Mesenchymal stem cell (in vitro differentiated cells and primary cell): ENCODE results near the gene TNNC1.

Experiments
- DNase-seq: peaks from one replicate; pipeline ENCODE4 v3.0.0-alpha.2; 2013
- H2AFZ ChIP-seq: one replicate; pipeline ENCODE4 v1.6.1; 2013; ENCODE audit warnings: low read depth, mild to moderate bottlenecking, control low read depth, inconsistent platforms, low read length, moderate library complexity
- H2AK5ac ChIP-seq: 2 replicates; pipeline ENCODE4 v1.6.1; 2013; ENCODE audit warnings: low read length, moderate library complexity, mild to moderate bottlenecking, inconsistent platforms; ENCODE audit not compliant: severe bottlenecking
- H2BK120ac ChIP-seq: one replicate; pipeline ENCODE4 v1.6.1; 2013; ENCODE audit warnings: low read depth, mild to moderate bottlenecking, inconsistent platforms, low read length, moderate library complexity
- H2BK12ac ChIP-seq, 2 experiments: one replicate each; pipeline ENCODE4 v1.6.1; 2013; ENCODE audit warnings: inconsistent platforms in 2 of 2, low read length in 2 of 2, mild to moderate bottlenecking in 2 of 2, moderate library complexity in 2 of 2, control low read depth in 1 of 2
- H2BK15ac ChIP-seq: one replicate; pipeline ENCODE4 v1.6.1; 2013; ENCODE audit warnings: mild to moderate bottlenecking, low read depth, inconsistent platforms; ENCODE audit not compliant: poor library complexity, severe bottlenecking
- H2BK5ac ChIP-seq: 2 replicates; pipeline ENCODE4 v1.6.1; 2013; ENCODE audit warnings: low read depth, mild to moderate bottlenecking, low read length, control low read depth, inconsistent platforms; ENCODE audit not compliant: poor library complexity, severe bottlenecking
- H3K14ac ChIP-seq, 2 experiments: one replicate each; pipeline ENCODE4 v1.6.1; 2013; ENCODE audit warnings: inconsistent platforms in 2 of 2, low read length in 2 of 2, control low read depth in 1 of 2, mild to moderate bottlenecking in 1 of 2, moderate library complexity in 1 of 2
- H3K18ac ChIP-seq, 2 experiments: one replicate each; pipeline ENCODE4 v1.6.1; 2013; ENCODE audit warnings: inconsistent platforms in 2 of 2, low read length in 2 of 2, control low read depth in 1 of 2, low read depth in 1 of 2, mild to moderate bottlenecking in 1 of 2
- H3K23ac ChIP-seq, 2 experiments: one replicate each; pipeline ENCODE4 v1.6.1; 2013; ENCODE audit warnings: inconsistent platforms in 2 of 2, low read length in 2 of 2, mild to moderate bottlenecking in 2 of 2, moderate library complexity in 2 of 2, control low read depth in 1 of 2
- H3K27ac ChIP-seq: 2 replicates; pipeline ENCODE4 v1.5.1; 2013; ENCODE audit warnings: mild to moderate bottlenecking, moderate library complexity, low read length, control low read depth, inconsistent platforms; ENCODE audit not compliant: poor library complexity, severe bottlenecking
- H3K27me3 ChIP-seq, 2 experiments: 2 replicates each; pipeline versions ENCODE4 v1.6.1 to v1.7.0; 2013; ENCODE audit warnings: low read length in 2 of 2, mild to moderate bottlenecking in 2 of 2, moderate library complexity in 2 of 2, control low read depth in 1 of 2, inconsistent platforms in 1 of 2; ENCODE audit not compliant: control insufficient read depth in 1 of 2, insufficient read depth in 1 of 2
- H3K36me3 ChIP-seq, 2 experiments: 2 replicates each; pipeline versions ENCODE4 v1.6.1 to v1.7.0; 2013; ENCODE audit warnings: low read length in 2 of 2, control low read depth in 1 of 2, inconsistent platforms in 1 of 2, low read depth in 1 of 2, mild to moderate bottlenecking in 1 of 2; ENCODE audit not compliant: insufficient read depth in 2 of 2, control insufficient read depth in 1 of 2
- H3K4ac ChIP-seq, 2 experiments: one replicate each; pipeline ENCODE4 v1.6.1; 2013; ENCODE audit warnings: inconsistent platforms in 2 of 2, low read length in 2 of 2, mild to moderate bottlenecking in 2 of 2, moderate library complexity in 2 of 2, control low read depth in 1 of 2, low read depth in 1 of 2
- H3K4me1 ChIP-seq: 2 replicates; pipeline ENCODE4 v1.6.1; 2013; ENCODE audit warnings: low read depth, low read length, control low read depth; ENCODE audit not compliant: control insufficient read depth, insufficient read depth
- H3K4me2 ChIP-seq: 2 replicates; pipeline ENCODE4 v1.6.1; 2013; ENCODE audit warnings: low read length, mild to moderate bottlenecking, inconsistent platforms; ENCODE audit not compliant: poor library complexity, severe bottlenecking
- H3K4me3 ChIP-seq, 2 experiments: 2 replicates each; pipeline versions ENCODE4 v1.5.1 to v1.7.0; 2013; ENCODE audit warnings: low read length in 2 of 2, mild to moderate bottlenecking in 2 of 2, control low read depth in 1 of 2, low read depth in 1 of 2; ENCODE audit not compliant: insufficient read depth in 1 of 2
- H3K79me1 ChIP-seq: replicated peaks from 2 replicates; pipeline ENCODE4 v1.6.1; 2013; ENCODE audit warnings: mild to moderate bottlenecking, control low read depth, low read length, inconsistent platforms; ENCODE audit not compliant: poor library complexity, severe bottlenecking
- H3K9ac ChIP-seq: 2 replicates; pipeline ENCODE4 v1.7.0; 2013; ENCODE audit warnings: mild to moderate bottlenecking, low read length, moderate library complexity
- H3K9me3 ChIP-seq: 2 replicates; pipeline ENCODE4 v1.7.0; 2013; ENCODE audit warnings: mild to moderate bottlenecking, low read length; ENCODE audit not compliant: control insufficient read depth
- H4K8ac ChIP-seq: one replicate; pipeline ENCODE4 v1.6.1; 2013; ENCODE audit warnings: inconsistent platforms, mild to moderate bottlenecking, low read length, moderate library complexity
- H4K91ac ChIP-seq: one replicate; pipeline ENCODE4 v1.6.1; 2013; ENCODE audit warnings: mild to moderate bottlenecking, low read length, inconsistent platforms
- WGBS: methylation state at CpG from one replicate; pipeline ENCODE4 v1.1.7; 2013; ENCODE audit warnings: mixed read lengths; 5-methylcytosine and 5-hydroxymethylcytosine counted together

The TNNC1 gene

DNA sequence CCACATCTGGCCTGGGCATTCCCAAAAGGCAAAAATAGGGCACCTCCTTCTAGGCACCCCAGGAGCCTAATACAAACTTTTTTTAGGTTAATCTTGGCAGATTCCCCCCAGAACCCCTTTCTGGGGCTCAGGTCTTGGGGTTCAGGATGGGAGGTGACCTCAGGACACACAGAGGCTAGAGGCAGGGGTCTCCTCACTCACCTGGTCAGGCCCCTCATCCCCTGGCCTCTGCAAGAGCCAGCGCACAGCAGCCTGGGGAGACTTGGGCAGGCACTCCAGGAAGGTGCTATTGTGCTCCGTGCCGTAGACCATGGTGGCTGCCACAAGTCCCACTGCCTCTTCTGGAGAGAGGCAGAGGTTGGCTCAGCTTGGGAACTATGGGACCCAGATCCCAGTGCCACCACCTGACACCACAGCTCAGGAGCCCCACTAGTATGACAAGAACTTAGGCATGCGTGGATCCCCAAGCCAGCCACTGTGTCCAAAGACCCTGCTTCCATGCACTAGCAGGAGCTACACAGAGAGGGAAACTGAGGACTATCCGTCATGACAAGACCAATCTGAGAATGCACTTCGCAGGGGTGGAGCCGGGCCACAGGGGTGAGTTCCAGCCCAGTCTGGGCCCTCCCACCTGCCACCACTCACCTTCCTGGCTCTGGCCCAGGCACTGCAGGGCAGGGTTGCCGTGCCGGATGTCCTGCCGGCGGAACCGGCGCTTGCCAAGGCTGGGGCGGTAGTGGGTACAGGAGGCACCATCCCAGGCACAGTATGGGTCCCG is 16.3 kb downstream of the TNNC1 start:
- peaks cover 2% of the 10 kb centered on the region for H3K4me1 ChIP-seq
- no peak overlapping the region for H2AFZ ChIP-seq
- H3K27ac ChIP-seq = no peak overlapping the region
- H3K4me3 ChIP-seq = no peak overlapping the region
- no peak overlapping the region for H3K23ac ChIP-seq
- H3K14ac ChIP-seq = peak overlapping the region in 1 of 2 experiments; percentile 13
- no peak overlapping the region for H2BK120ac ChIP-seq
- H3K9ac ChIP-seq = no peak overlapping the region
- peak overlapping the region; percentile 14 to 41 for H3K18ac ChIP-seq
- peak overlapping the region in 1 of 2 experiments; percentile 40 for H2BK12ac ChIP-seq
- H3K36me3 ChIP-seq = no peaks in the 10 kb centered on the region
- peaks cover 10 to 19% of the 10 kb centered on the region in 2 experiments for H3K27me3 ChIP-seq
- DNase-seq = no peak
- WGBS = 95% methylated on average over 15 of the region's 15 CpGs
- no peak overlapping the region for H3K4me2 ChIP-seq
- H2BK15ac ChIP-seq = no peak overlapping the region
- H2BK5ac ChIP-seq = no peak overlapping the region
- no peak overlapping the region for H2AK5ac ChIP-seq
- H3K79me1 ChIP-seq = no peaks in the 10 kb centered on the region
- H3K4ac ChIP-seq = no peak overlapping the region
- no peaks in the 10 kb centered on the region for H3K9me3 ChIP-seq
- no peak overlapping the region for H4K8ac ChIP-seq
- H4K91ac ChIP-seq = no peak overlapping the region

GRCh38 chr3:52436500-52437149 is 17.2 kb downstream of the TNNC1 start:
- peaks cover 2% of the 10 kb centered on the region for H3K4me1 ChIP-seq
- H2BK12ac ChIP-seq = peak overlapping the region in 1 of 2 experiments; percentile 49
- H3K18ac ChIP-seq = peak overlapping the region; percentile 14 to 41
- no peak overlapping the region for H4K91ac ChIP-seq
- no peaks in the 10 kb centered on the region for H3K9me3 ChIP-seq
- no peak overlapping the region for H3K4me2 ChIP-seq
- no peak overlapping the region for H2BK5ac ChIP-seq
- H2AFZ ChIP-seq = no peak overlapping the region
- no peak overlapping the region for H2AK5ac ChIP-seq
- no peak overlapping the region for H3K23ac ChIP-seq
- peak overlapping the region; percentile 67 for H4K8ac ChIP-seq
- no peak overlapping the region for H3K27ac ChIP-seq
- H3K4ac ChIP-seq = no peak overlapping the region
- DNase-seq = peak; percentile 62
- peak overlapping the region in 1 of 2 experiments; percentile 1 for H3K14ac ChIP-seq
- H3K4me3 ChIP-seq = no peak overlapping the region
- peaks cover 10 to 26% of the 10 kb centered on the region in 2 experiments for H3K27me3 ChIP-seq
- peak overlapping the region; percentile 44 for H2BK15ac ChIP-seq
- no peaks in the 10 kb centered on the region for H3K36me3 ChIP-seq
- no peak overlapping the region for H2BK120ac ChIP-seq
- 96% methylated on average over 12 of the region's 13 CpGs for WGBS
- H3K79me1 ChIP-seq = no peaks in the 10 kb centered on the region
- no peak overlapping the region for H3K9ac ChIP-seq

DNA sequence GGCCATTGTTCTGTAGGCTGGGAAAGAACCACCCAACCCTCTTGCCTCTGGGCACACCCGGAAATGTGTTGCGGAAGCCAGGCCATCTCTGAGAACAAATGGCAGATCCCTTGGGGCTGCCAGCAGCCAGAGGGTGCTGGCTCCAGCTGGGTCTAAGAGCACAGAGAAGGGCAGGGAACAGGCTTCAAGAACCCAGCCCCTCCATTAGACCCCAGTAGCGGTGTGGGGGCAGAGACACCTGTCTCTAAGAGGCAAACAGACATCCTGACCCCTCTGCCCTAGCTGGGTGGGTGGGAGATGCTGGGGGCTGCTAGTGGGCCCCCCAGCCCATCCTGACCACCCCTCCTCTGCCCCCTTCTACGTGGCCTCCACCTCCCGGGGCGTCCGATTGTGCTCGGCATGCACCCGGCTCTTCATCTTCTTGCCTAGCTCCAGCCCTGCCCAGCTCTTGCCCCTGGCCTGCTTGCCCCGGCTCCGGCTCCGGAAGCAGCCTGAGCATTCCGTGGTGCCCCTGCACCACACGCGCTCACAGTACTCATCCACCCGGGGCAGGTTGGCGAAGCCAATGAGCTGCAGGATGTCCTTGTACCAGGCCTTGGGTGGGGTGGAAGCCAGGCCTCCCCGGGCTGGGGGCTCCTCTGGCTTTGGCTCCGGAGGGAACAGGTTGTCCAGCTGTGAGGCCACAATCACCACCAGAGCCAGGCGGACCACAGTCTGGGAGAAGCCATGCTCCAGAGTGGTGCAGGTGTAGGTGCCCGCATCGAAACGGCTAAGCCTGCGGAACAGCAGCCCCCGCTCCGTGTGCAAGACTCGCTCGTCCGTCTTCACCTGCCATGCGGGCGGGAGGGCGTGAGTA is 18.4 kb downstream of the TNNC1 start:
- no peak overlapping the region for H3K18ac ChIP-seq
- no peak overlapping the region for H3K27ac ChIP-seq
- no peak overlapping the region for H2BK5ac ChIP-seq
- H3K4me3 ChIP-seq = no peak overlapping the region
- H3K14ac ChIP-seq = no peak overlapping the region
- H3K4ac ChIP-seq = no peak overlapping the region
- H2BK12ac ChIP-seq = no peak overlapping the region
- no peak overlapping the region for H2AK5ac ChIP-seq
- no peak overlapping the region for H3K4me2 ChIP-seq
- no peak overlapping the region for H4K91ac ChIP-seq
- no peak overlapping the region for H3K9ac ChIP-seq
- no peaks in the 10 kb centered on the region for H3K79me1 ChIP-seq
- H3K27me3 ChIP-seq = peaks cover 10 to 35% of the 10 kb centered on the region in 2 experiments
- peaks cover 2% of the 10 kb centered on the region for H3K4me1 ChIP-seq
- no peaks in the 10 kb centered on the region for H3K9me3 ChIP-seq
- peak overlapping the region; percentile 16 for H2BK15ac ChIP-seq
- H2AFZ ChIP-seq = no peak overlapping the region
- H4K8ac ChIP-seq = no peak overlapping the region
- no peak overlapping the region for H3K23ac ChIP-seq
- no peaks in the 10 kb centered on the region for H3K36me3 ChIP-seq
- WGBS = 95% methylated on average over 32 of the region's 32 CpGs
- no peak overlapping the region for H2BK120ac ChIP-seq
- no peak for DNase-seq
